RCC 7860 (cell line): ENCODE data around the gene GRM8.

ENCODE experiments used
- DNase-seq: peaks from one replicate; pipeline ENCODE4 v3.0.0-alpha.2; 2015; ENCODE audit warnings: low spot score
- FAIRE-seq: peaks from 2 replicates; lab custom pipeline; 2012; peaks lifted over from hg19 to GRCh38; lab: Jason Lieb, UNC

Gene GRM8

DNA sequence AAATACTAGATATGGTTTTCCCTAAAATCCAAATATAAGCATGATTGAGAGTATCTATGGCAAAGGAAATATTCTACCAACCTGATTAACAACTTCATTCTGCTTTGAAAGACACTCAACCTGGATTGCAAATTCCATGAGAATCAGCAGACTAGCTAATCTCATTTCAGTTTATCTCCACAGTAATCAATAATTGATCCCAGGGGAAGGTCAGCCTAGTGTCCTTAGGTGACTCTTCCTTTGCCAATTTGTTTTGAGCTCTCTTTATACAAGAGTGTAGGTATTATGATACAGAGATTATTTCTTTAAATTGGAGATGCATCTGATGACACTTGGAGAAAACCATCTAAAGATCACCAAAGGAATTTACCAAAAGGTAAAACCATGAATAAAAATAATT, 100.3 kb downstream of the GRM8 start:
- no peak for FAIRE-seq
- DNase-seq = no peak

DNA sequence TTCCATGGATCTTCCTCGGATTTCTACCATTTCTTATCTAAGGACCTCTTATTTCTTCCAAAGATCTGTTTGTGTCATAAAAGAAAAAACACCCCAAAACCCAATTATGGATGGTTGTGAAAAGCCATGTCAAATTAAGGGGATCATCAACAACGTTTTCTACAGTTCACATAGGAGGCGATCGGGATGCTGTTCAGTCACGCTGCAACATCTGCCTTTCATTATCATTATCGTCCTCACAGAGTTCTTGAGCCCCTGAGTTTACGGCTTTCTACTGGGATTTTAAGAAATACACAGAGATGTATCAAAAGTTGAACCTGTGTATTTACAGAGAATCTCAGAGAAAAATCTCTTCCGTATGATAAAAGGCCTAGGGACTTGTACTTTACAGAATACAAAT, 101.4 kb downstream of the GRM8 start:
- DNase-seq (no peak), FAIRE-seq (no peak)

DNA sequence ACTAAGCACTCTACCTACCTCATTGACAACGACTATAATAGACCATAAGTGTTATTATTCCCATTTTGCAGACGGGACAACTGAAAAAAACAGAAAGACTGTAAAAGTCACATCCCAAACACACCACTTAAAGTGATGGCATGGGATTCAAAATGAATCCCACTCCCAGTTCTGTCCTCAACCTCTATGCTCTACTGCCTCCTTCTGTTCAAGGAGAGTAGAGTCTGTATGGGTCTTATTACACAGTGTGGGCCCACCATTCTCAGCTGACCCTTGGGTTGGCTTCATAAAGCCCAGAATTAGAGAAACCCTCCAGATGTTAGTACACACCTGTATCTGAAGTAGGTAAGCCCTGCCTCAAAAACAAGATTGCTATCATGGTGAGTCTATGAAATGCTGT, 102.2 kb downstream of the GRM8 start:
- DNase-seq = no peak

DNA sequence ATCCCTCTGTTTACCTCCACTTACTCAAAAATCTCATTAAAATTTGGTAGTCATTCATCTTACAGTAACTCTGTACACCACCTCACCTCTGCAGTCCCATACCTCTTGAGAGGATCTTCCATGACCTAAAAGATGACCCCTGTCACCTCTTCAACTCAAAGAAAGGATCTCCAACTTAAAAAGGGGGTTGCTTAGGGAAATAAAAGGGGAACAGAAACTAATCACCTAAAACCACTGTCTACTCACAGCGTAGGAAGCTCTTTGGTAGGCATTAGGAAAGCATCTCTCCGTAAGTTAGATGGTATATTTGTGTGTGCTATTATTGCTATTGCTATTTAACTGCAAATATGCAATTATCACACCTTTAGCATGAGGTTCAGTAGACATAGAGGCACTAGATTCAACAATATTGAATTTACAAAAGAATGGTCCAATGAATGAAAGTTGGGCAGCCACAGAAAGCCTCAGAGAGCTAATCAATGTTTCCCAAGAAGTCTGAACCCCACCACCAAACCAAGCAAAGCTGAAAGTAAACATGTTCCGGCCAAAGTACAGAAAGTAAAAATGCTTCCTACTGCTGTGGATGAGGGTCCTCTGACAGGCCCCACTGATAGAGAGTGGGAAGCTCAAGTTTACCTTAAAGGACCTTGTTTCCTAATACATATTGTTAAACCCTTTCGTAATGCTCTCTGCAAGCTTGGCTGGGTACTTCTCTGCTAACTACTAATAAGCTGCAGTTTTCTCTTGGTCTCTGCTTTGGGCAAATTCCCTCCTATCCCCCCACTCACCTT, 105.8 kb downstream of the GRM8 start:
- FAIRE-seq = no peak
- DNase-seq = no peak

More for the DNA sequence above, 102.2 kb downstream of the GRM8 start:
- no peak for FAIRE-seq

DNA sequence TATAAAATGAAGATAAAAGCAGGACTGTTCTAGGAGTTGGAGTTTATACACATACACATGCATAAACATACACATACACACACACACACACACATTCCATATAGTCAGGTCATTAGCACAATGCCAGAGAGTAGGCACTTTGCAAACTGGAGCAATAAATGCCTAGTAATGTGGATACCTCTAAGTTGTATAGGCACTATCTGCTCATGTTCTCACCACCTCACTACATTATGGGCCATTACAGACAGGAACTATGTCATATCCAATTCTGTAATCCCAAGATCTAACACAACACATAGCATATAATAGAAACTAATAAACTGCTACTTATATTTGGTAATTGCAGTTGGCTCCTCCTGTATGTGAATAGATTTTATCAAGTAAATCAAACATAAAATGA, 115.6 kb downstream of the GRM8 start:
- DNase-seq = no peak
- no peak for FAIRE-seq

DNA sequence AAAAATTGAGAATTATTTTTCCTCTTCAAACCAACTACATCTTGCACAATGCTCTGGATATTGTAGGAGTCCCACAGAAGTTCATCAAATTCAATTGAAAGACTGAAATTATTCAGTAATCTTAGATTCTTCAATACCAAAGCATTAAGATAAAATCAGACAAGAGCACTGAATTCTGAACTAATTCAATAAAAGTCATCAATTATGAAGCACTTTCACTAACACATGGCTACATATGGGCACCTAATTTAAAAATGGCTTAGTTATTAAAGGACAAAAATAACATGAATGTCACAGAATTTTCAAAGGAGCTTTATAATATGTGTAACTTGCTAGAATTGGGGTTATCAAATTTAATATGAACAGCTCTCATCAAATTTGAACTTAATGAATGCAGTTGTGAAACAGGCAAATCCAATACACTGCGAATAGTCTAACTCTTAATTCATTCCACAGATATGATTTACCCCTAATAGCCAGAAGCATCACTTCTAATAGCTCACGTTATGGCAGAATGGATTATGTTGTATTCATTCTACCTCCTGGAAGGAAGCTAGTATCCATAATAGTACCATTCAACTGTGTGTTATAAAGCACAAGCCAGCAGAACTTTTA, 116.8 kb downstream of the GRM8 start:
- FAIRE-seq (no peak), DNase-seq (no peak)

DNA sequence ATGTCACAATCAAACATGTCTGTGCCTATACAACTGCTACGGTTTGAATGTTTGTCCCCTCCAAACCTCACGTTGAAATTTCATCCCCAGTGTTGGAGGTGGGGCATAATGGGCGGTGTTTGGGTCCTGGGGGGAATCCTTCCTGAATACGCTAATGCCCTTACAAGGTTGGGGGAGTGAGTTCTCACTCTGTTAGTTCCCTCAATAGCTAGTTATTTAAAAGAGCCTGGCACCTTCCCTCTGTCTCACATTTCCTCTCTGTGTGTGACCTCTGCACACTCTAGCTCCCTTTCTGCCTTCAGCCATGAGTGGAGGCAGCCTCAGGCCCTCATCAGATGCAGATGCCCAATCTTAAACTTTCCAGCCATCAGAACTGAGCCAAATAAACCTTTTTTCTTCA, 129.5 kb downstream of the GRM8 start:
- DNase-seq (no peak), FAIRE-seq (no peak)

DNA sequence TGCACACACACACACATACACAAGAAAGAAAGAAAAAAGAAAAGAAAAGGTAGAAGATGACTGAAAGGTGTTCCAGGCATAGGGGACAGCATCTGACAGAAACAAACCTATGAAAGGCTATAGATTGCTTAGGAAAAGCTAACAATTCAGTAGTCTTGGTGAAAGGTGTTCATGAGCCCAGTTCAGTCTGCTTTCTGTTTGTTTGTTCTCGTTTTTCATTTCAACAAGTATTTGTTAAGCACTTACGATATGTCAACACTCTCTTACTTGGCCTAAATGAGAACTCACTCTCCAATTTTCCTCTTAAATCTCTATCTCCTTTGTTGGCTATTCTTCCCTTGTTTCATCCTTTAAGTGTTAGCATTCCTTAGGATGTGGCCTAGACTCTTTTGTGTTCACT, 133.2 kb downstream of the GRM8 start:
- no peak for DNase-seq
- FAIRE-seq = no peak

DNA sequence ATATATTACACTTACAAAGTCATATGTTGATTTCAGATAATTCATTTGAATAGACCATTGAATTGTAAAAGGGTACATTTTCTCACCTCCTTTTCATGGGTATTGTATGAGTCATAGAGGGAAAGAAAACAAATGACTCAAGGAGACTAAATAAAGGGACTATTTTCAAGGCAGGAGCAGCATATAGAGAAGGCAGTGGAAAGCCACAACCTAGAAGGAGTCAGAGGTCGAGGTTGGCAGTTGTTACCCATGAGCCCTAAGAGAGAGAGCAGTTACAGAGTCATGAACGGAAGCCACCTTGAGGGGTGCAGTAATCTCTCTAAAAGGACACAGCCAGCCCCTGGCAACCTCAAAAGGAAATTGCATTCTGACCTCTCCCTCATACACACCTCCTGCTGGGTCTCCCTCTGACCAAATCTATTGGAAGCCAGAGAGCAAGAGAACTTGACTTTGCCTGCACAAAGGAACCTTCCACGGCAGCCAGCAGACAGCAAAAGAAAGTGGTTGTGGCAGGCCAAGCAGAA, 137.9 kb downstream of the GRM8 start:
- DNase-seq = no peak
- no peak for FAIRE-seq

DNA sequence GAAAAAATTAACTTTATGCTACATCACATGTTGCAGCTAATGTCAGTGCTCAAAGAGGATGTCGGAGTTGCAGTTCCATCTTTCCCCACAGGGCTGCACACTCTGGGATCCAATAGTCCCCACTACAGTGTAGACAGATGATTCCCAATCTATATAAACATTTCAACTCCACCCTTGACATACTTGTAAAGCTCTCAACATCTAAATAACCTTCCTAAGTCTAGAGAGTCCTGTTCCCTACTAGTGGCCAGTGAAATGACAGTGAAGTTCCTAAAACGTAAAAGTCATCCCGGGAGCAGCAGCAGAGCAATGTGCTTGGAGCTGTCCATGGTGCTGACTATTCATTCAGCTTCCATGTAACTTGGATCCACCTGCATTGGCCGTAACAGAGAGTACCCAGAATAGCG, 145.1 kb downstream of the GRM8 start:
- no peak for FAIRE-seq
- peak; percentile 47 for DNase-seq

DNA sequence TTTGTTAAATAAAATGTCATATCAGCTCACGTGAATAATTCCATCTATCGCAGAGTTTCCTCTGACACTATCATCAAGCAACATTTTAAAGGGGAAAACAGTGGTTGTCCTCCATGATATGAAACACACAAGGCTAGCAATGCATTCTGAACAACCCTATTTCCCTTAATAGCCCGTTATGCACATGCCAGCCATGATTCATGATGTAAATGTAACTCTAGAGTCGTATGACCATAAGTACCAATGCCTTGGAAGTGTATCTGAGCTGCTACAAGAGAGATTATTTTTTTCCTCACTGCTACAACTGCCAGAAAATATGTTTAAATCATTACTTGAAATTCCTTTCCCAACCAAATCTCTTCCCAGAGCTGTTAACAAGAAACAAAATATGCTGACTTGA, 159.4 kb downstream of the GRM8 start:
- DNase-seq (no peak), FAIRE-seq (no peak)

DNA sequence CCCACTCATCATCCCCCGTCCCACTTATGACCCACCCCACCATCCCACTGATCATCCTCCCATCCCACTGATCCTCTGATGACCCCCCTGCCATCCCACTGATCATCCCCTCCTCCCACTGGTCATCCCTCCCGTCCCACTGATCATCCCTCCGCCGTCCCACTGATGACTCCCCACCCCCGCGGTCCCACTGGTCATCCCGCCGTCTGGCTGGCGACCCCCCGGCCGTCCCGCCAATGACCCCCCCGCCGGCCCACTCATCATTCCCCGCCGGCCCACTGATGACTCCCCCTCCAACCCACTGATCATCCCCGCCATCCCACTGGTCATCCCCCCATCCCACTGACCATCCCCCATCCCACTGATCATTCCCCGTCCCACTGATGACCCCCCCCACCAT, 161.1 kb downstream of the GRM8 start:
- DNase-seq (no peak), FAIRE-seq (no peak)

DNA sequence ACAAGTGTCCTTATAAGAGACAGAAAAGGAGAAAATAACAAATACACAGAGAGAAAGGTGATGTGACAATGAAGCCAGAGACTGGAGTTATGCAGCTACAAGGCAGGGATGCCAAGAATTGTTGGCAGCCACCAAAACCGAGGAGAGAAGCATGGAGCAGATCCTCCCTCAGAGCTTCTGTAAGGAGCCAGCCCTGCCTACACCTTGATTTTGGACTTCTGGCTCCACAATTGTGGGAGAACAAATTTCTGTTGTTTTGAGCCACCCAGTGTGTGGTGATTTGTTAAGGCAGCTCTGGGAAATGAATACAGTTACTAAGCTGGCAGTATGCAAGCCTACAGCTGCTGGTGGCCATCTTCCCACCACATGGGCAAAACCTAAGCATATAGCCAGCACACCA, 163.6 kb downstream of the GRM8 start:
- DNase-seq (no peak), FAIRE-seq (no peak)

DNA sequence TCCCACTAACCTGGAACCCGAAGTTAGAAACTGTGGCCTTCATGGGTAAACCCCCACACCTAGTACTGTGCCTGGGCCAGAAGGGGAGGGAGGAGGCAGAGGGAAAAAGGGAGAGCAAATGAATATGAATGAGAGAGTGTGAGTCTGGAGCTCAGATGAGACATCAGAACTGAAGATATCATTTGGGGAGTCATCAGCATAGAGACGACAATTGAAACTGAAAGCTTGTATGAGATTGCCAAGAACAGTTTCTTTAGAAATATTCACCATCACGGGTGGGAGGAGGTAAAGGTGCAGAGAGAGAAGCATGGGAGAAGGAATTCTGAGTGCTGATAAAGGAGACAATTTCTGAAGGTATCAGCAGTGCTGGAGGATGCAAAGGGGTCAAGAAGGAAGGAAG, 171.2 kb downstream of the GRM8 start:
- no peak for DNase-seq
- FAIRE-seq = no peak

DNA sequence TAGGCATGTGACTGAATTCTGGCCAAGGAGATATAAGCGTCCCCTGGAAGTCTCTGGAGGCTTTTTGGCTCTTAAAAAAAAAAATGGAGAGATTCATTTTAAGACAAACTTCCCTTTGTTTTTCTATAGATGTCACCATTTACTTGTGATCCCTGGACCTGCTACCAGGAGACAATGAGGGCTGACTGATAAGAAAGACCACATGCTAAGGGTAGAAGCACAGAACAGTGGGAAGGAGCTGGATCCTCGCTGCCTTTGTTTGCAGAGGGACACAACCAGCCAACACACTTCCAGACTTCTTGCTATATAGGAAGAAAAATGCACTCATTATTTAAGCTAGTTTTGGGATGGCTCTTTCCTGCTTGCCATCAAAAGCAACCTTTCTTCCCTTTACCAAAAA, 172.2 kb downstream of the GRM8 start:
- DNase-seq = no peak
- FAIRE-seq = no peak

DNA sequence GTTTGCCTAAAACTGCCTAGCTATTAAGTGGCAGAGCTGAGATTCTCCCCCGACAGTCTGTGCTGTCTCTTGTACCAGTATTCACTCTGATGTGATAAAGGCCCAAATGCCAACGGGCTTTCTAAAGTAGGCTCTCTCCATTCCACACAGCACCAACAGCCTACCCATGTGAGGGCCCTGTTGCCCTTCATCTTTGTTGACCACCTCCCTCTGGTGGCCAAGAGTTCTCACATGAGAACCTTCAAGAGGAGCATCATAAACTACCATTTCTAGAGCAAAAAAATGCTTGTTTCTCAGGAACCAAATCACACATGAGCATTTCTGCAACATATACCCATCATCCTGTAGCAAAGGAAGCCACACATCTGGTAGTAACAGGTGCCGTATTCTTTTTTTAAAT, 185.8 kb downstream of the GRM8 start:
- FAIRE-seq (no peak), DNase-seq (no peak)

DNA sequence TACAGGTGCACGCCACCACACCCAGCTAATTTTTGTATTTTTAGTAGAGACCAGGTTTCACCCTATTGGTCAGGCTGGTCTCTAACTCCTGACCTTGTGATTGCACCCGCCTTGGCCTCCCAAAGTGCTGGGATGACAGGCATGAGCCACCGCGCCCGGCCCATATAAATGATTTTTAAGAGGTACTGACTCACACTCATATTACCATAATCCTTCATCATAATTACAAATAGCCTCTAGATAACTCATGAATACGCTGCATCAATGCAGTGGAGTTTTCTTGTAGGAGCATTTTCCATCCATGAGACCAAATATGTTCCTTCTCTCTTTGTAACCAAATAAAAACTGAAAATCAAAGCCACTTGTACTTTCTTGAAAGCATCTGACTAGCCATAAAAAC, 193.3 kb downstream of the GRM8 start:
- FAIRE-seq (no peak), DNase-seq (no peak)

DNA sequence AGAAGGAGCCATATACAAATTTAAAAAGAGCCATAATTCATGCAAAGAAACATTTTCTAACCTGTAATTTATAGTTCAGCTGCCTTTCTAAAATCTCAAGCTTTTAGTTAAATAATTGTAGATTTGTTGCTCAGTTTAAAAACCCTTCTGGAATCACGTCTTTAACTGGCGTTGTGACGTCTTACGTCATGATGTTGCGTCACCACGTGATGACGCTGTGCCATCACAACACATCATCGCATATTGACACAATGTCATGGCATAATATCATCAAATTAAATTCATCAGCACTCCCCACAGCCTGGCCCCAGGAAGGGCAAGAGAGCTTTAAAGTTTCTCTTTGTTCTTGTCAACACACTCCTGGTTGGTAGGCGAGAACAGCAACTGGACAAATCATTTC, 194.8 kb downstream of the GRM8 start:
- DNase-seq = no peak
- FAIRE-seq = no peak

DNA sequence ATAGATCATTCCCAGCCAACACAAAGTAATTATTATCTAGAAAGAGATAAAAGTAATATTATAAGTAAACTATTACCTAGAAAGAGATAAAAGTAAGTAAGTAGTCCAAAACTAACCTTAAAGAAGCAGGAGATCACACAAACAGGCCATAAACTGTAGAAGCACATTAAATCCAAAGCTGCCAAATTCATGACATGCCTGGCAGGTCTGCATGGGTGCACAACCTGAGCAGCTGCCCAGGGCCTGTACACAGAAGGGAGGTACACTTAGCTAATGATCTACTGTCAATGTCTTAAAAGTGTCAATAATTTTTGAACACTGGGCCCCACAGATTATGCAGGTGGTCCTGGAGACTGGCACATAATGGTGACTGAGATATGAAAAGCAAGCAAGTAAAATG, 196.5 kb downstream of the GRM8 start:
- FAIRE-seq (no peak), DNase-seq (no peak)

DNA sequence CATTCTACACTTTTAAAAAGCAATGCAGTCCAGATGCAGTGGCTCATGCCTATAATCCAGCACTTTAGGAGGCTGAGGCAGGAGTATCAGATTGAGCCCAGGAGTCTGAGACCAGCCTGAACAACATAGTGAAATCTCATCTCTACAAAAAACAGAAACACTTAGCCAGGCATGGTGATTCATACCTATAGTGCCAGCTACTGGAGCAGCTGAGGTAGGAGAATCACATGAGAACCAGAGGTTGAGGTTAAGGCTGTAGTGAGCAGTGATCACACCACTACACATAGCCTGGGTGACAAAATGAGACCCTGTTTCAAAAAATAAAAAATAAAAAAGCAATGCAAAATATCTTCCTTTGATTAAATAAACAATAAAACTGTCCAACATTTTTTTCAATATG, 205.2 kb downstream of the GRM8 start:
- DNase-seq = no peak
- no peak for FAIRE-seq

DNA sequence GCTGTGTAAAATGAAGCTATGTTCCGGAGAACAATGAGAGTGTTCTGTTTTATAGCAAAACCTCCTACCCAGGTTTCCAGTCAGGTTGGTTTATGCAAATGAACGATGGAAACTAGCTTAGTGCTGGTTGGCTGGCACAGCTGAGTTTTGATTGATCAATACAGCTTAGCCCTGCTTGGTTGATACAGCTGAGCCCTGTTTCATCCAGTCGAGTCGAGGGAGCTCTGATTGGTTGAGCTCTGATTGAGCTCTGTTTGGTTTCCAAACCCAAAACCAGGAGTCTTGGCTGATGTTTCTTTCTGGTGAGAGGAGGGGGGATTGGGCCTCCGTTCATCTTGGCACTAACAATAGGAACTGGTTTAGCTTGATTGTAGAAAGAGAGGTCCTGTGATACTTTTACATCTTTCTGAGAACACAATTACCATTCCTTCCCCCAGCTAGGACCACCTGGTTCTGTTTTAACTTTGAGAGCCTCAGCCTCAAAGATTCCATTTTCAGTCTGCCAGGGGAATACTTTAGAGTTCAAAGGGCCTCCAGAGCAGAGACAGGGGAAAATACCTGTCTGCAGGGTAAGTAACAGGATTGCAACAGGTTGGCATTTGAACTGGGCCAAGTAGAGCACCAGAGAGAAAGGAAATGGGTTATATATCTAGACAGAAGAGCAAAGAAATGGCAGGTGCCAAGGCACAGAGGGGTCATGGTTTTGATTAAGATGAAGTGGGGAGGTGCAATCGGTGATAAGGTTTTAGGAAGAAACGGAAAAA, 210.9 kb downstream of the GRM8 start:
- FAIRE-seq (no peak), DNase-seq (no peak)

DNA sequence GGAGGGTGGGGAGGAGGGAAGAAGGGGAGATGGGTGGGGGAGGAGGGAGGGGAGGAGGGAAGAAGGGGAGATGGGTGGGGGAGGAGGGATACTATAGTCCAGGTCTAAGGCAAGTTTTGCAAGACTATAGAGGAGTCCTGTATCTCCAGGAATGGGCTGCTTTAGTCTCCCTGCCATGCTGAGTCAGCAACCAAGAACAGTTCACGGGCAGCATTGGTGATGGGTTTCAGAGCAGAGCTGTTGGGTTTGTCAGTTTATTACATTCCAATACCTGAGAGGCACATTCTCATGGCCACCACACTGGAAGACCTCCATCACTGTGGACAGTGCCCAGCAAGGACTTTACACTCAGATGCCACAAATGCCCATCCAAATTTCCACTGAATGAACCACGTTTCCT, 212.7 kb downstream of the GRM8 start:
- no peak for FAIRE-seq
- DNase-seq = no peak
